NCI-H187 (cell line): ENCODE measurements around the gene TLE3.
A peak's percentile ranks its signal among the peaks of the same experiment; 100 is the strongest.

Source experiments
- DNase-seq, 2 experiments: peaks; one replicate each; lab custom pipeline; 2025; lab: John Stamatoyannopoulos, UW

TLE3 gene

GRCh38 chr15:70099167-70099966 is 1.6 kb upstream of the TLE3 start:
- DNase-seq: peak; percentile 98 to 99

- DNase-seq: no peak
Observed at GRCh38 chr15:70098461-70099166, 897 bp upstream of the TLE3 start.

GRCh38 chr15:70098153-70098460 is 390 bp upstream of the TLE3 start:
- no peak for DNase-seq

GRCh38 chr15:70097063-70097320 is 725 bp downstream of the TLE3 start:
- DNase-seq: no peak

GRCh38 chr15:70096215-70097062 is 1.3 kb downstream of the TLE3 start:
- no peak for DNase-seq

GRCh38 chr15:70095408-70096214 is 2.1 kb downstream of the TLE3 start:
- no peak for DNase-seq

GRCh38 chr15:70094690-70095311 is 2.9 kb downstream of the TLE3 start:
- no peak for DNase-seq

GRCh38 chr15:70093481-70094319 is 4.0 kb downstream of the TLE3 start:
- DNase-seq: no peak

GRCh38 chr15:70093070-70093469 is 4.6 kb downstream of the TLE3 start:
- DNase-seq: no peak

- DNase-seq: no peak
Observed at GRCh38 chr15:70092464-70093027, 5.2 kb downstream of the TLE3 start.

GRCh38 chr15:70091726-70092463 is 5.8 kb downstream of the TLE3 start:
- peak; percentile 57 to 80 for DNase-seq

- no peak for DNase-seq
Observed at GRCh38 chr15:70090436-70091296, 7.1 kb downstream of the TLE3 start.

- no peak for DNase-seq
Observed at GRCh38 chr15:70089692-70089971, 8.1 kb downstream of the TLE3 start.

- peak; percentile 60 to 66 for DNase-seq
Observed at GRCh38 chr15:70088887-70089691, 8.6 kb downstream of the TLE3 start.

GRCh38 chr15:70088455-70088854 is 9.3 kb downstream of the TLE3 start:
- peak; percentile 67 to 76 for DNase-seq

GRCh38 chr15:70087708-70088352 is 9.9 kb downstream of the TLE3 start:
- DNase-seq: no peak

- DNase-seq: no peak
Observed at GRCh38 chr15:70086636-70087035, 11.1 kb downstream of the TLE3 start.

GRCh38 chr15:70084461-70084860 is 13.3 kb downstream of the TLE3 start:
- DNase-seq: no peak
